Left kidney (tissue), 8 donors: ENCODE measurements around the gene CSTF2. TPM values are rescaled to one million over a fixed set of nuclear protein-coding genes. Genes with fewer than 3 reads are reported as not detected.
A peak's percentile ranks its signal among the peaks of the same experiment; 100 is the strongest.
"Not testable (repeated sequence)": the region's sequence is repeated elsewhere in the genome, so short reads cannot be mapped to it uniquely, and the experiment has no call there.

Experiments
- DNase-seq: peaks from one replicate; pipeline ENCODE4 v3.0.0-alpha.2; 2013
- long read RNA-seq, 8 donors: transcript quantifications; one replicate each; lab custom pipeline, GENCODE V29; 2026
- polyA plus RNA-seq: library from polyadenylated mRNA; unstranded; fragments of 120-200 nt; gene quantifications from one replicate; pipeline ENCODE4 v1.2.1, GENCODE V29; 2013; ENCODE audit not compliant: insufficient read length

CSTF2 gene
- polyA plus RNA-seq: 24.2 TPM
- long read RNA-seq, donor 1, partial matches to known transcripts: 0 of 4 reads
- long read RNA-seq, donor 1, other reads (novel, unspliced or antisense): 0 of 4 reads
- long read RNA-seq, donor 2, partial matches to known transcripts: 0 of 3 reads
- long read RNA-seq, donor 2, other reads (novel, unspliced or antisense): 0 of 3 reads
- long read RNA-seq, donor 3, partial matches to known transcripts: 0 of 3 reads
- long read RNA-seq, donor 3, other reads (novel, unspliced or antisense): 0 of 3 reads
- long read RNA-seq, donor 4: 0 reads
- long read RNA-seq, donor 5, transcript CSTF2-201 (14 exons, 1,958 nt): major isoform, 9 of 10 reads
- long read RNA-seq, donor 5, partial matches to known transcripts: 0 of 10 reads
- long read RNA-seq, donor 5, other reads (novel, unspliced or antisense): 0 of 10 reads
- long read RNA-seq, donor 6, partial matches to known transcripts: 0 of 3 reads
- long read RNA-seq, donor 6, other reads (novel, unspliced or antisense): 0 of 3 reads
- long read RNA-seq, donor 7, transcript CSTF2-201 (14 exons, 1,958 nt): major isoform, 7 of 7 reads
- long read RNA-seq, donor 7, partial matches to known transcripts: 0 of 7 reads
- long read RNA-seq, donor 7, other reads (novel, unspliced or antisense): 0 of 7 reads
- long read RNA-seq, donor 8, partial matches to known transcripts: 0 of 2 reads
- long read RNA-seq, donor 8, other reads (novel, unspliced or antisense): 0 of 2 reads

- peak; percentile 73 for DNase-seq
Observed at GRCh38 chrX:100819837-100820666, at the start of gene CSTF2. Gene CSTF2, plus strand, starts transcription at chrX:100820391. Its CDS starts 26 bp downstream, at chrX:100820417.

GRCh38 chrX:100796371-100796770 lies 23.8 kb upstream of the CSTF2 start:
- DNase-seq: not testable (repeated sequence)

- DNase-seq: no peak
Observed at GRCh38 chrX:100797359-100797758, 22.8 kb upstream of the CSTF2 start.

DNA sequence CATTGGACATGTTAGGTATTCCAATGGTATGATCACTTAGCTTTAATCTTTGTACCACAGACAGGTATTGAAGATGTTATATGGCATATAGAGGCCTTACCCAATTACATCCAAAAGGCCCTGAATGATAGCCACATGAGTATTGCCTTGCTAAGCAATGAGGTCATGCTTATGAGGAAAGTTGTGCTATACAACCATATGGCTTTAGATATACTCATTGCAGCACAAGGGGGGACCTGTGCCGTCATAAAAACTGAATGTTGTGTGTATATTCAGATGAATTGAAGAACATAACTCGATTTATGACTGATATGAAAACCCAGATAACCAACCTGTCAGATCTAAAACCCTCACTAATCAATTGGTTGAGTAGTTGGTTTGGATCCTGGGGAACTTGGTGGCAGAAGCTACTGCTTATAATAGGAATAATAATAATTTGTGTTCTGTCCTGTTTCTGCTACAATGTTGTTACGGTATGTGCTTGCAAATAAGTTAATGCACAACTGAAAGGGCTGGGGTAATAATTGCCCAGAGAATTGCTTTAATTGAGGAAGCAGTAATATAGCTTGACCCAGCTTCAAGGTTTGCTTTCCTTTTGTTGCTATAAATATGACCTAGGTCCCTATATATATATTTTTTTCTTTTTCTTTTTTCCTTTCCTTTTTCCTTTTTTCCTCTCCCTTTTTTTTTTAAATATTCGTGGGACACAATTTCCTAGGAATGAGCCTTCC lies 21.5 kb upstream of the CSTF2 start:
- no peak for DNase-seq

- DNase-seq: no peak
Observed at GRCh38 chrX:100802843-100803242, 17.3 kb upstream of the CSTF2 start.

- DNase-seq: no peak
Observed at GRCh38 chrX:100804780-100805179, 15.4 kb upstream of the CSTF2 start.

- DNase-seq: not testable (repeated sequence)
Observed at GRCh38 chrX:100808265-100808664, 11.9 kb upstream of the CSTF2 start.

DNA sequence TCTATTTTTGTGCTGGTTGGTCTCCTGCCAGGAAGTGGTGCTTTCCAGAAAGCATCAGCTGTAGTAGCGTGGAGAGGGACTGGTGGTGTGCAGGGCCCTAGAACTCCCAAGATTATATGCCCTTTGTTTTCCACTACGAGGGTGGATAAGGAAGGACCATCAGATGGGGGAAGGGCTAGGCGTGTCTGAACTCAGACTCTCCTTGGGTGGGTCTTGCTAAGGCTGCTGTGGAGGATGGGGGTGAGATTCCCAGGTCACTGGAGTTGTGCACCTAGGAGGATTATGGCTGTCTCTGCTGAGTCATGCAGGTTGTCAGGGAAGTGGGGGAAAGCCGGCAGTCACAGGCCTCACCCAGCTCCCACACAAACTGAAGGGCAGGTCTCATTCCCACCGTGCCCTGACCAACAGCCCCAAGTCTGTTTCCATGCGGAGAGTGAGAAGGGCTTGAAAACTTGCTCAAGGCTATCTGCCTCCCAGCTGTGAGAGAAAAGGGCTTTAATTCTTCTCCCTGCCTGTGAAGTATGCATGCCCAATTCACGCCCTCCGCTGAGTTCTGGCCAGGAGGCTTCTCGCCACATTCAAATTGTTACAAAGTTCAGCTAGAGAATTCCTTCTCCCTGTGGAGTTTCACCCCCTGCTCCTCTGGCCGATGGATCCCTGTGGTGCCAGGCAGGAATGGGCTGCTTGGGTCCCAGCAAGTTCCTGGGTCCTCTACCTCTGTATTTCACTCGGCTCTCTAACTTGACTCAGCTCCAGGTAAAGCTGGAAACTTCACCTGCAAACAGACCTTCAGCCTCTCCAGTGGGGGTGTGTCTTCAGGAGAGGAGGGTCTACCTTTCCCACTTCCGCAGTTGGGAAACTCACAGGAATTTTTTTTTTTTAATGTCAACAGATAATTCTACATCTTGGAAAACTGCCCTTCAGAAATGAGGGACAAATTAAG lies 7.7 kb upstream of the CSTF2 start:
- DNase-seq: no peak

GRCh38 chrX:100817340-100817739 lies 2.9 kb upstream of the CSTF2 start:
- DNase-seq: no peak

- DNase-seq: no peak
Observed at GRCh38 chrX:100819534-100819836, 706 bp upstream of the CSTF2 start.

DNA sequence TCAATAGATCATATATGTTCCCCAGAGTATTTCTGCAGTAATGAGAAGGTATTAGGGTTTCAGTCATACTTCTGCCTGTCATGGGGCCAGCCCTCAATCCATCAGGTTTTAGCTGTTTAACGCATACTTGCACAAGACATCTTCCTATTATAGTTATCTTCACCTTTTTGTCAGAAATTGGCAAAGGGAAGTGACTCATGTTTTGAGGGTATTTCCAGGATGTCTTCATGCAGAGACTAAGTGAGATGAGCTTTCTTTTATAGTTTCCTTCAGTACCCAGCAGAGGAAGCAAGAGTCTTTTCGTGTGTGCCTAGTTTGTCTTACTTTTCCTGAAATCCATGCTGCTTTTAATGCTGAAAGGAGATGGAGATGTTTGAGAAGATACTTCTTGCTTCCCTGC lies 9.5 kb downstream of the CSTF2 start:
- DNase-seq: no peak

GRCh38 chrX:100830143-100830542 lies 10.0 kb downstream of the CSTF2 start:
- DNase-seq: no peak

- no peak for DNase-seq
Observed at GRCh38 chrX:100830547-100830946, 10.4 kb downstream of the CSTF2 start.

- DNase-seq: no peak
Observed at GRCh38 chrX:100831219-100831946, 11.2 kb downstream of the CSTF2 start.

DNA sequence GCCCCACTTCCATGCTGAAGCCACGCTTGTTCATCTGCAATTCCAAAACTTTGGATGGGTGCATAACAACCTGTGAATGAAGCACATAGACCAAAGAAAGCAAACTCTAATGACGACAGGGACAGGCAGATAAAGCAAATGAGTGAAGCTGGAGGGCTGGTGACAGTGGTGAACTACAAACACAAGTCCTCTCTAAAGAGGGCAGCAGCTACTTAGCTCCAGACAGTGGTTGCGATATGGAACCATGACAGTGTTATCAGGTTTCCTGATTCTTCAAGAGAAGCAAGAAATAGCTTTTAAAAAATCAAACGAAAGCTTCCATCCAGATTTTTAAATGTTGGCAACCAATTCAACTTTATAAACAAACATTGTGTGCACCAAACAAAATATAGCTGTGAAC lies 30.1 kb downstream of the CSTF2 start:
- DNase-seq: no peak

- DNase-seq: no peak
Observed at GRCh38 chrX:100852810-100853209, 32.6 kb downstream of the CSTF2 start.

GRCh38 chrX:100863326-100863864 lies 43.2 kb downstream of the CSTF2 start:
- DNase-seq: peak; percentile 11

GRCh38 chrX:100864657-100865391 lies 44.6 kb downstream of the CSTF2 start:
- DNase-seq: no peak

DNA sequence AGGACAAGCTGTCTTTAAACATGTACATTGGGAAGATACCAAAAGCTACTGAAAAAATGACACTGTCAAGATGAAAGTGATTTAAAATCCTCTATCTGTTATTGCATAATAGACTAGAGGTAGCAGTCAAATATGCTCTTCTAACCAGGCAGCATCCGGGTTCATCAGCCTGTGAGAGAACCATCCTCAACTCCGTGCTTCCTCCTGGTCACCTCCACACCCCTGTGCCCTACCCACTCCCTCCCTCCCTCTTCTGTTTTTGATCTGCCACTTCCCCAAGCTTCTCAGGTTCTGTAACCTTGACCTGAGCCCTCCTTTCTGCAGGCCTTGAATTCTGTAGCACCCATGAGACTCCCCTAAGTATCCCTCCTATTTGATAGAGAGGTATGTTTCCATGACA lies 48.1 kb downstream of the CSTF2 start:
- DNase-seq: no peak
